PC-9 (cell line): ENCODE measurements around the gene ABCB10. TPM values are rescaled to one million over a fixed set of nuclear protein-coding genes. Genes with fewer than 3 reads are reported as not detected.

Experiments
- BruUV-seq: library from RNA; stranded (reverse); fragments of 400-500 nt; replicated peaks from 2 replicates; lab custom pipeline; 2021; lab: Mats Ljungman, UMichigan
- CTCF ChIA-PET: fragments of 300-600 bp; sonication (Branson Sonifier 250); formaldehyde crosslinking; loops from one replicate; lab custom pipeline; 2022; ENCODE audit warnings: antibody characterized with exemption; lab: Charles Lee
- POLR2A ChIA-PET: fragments of 300-600 bp; sonication (Branson Sonifier 250); formaldehyde crosslinking; loops from one replicate; lab custom pipeline; 2022; ENCODE audit warnings: antibody characterized with exemption; ENCODE audit not compliant: unreplicated experiment; lab: Charles Lee
- DNase-seq, 2 experiments: peaks; one replicate each; pipeline versions ENCODE4 v3.0.0 to v3.0.0-alpha.2; 2015 to 2022; ENCODE audit warnings: mixed read lengths in 1 of 2
- H2AFZ ChIP-seq: fragments of 200-600 bp; sonication (generic); 2 replicates; pipeline ENCODE4 v1.8.1; 2017; ENCODE audit warnings: antibody characterized with exemption
- H3F3A ChIP-seq: fragments of 200-600 bp; sonication (generic); 2 replicates; pipeline ENCODE4 v1.8.1; 2017; ENCODE audit warnings: antibody characterized with exemption, mild to moderate bottlenecking, low read depth; ENCODE audit not compliant: insufficient read depth
- H3K27ac ChIP-seq: fragments of 200-600 bp; sonication (generic); 2 replicates; pipeline ENCODE4 v1.6.1; 2016; ENCODE audit warnings: mixed run types
- H3K27me3 ChIP-seq: fragments of 200-600 bp; sonication (generic); 2 replicates; pipeline ENCODE4 v1.6.1; 2016; ENCODE audit warnings: low read depth, mixed run types; ENCODE audit not compliant: insufficient read depth
- H3K36me3 ChIP-seq: fragments of 200-600 bp; sonication (generic); 2 replicates; pipeline ENCODE4 v1.6.1; 2016; ENCODE audit warnings: low read depth, mixed run types
- H3K4me1 ChIP-seq: fragments of 200-600 bp; sonication (generic); replicated peaks from 2 replicates; pipeline ENCODE4 v1.6.1; 2016; ENCODE audit warnings: mixed run types; ENCODE audit not compliant: insufficient read depth
- H3K4me2 ChIP-seq: fragments of 200-600 bp; sonication (generic); 2 replicates; pipeline ENCODE4 v1.6.1; 2017; ENCODE audit warnings: mixed run types
- H3K4me3 ChIP-seq: fragments of 200-600 bp; sonication (generic); 2 replicates; pipeline ENCODE4 v1.6.1; 2016; ENCODE audit warnings: mixed run types
- H3K79me2 ChIP-seq: fragments of 200-600 bp; sonication (generic); 2 replicates; pipeline ENCODE4 v1.6.1; 2017; ENCODE audit warnings: low read depth, mixed run types
- H3K9me2 ChIP-seq: fragments of 200-600 bp; sonication (generic); 2 replicates; pipeline ENCODE4 v1.8.1; 2017; ENCODE audit warnings: mild to moderate bottlenecking; ENCODE audit not compliant: insufficient read depth
- H3K9me3 ChIP-seq: fragments of 200-600 bp; sonication (generic); 2 replicates; pipeline ENCODE4 v1.8.1; 2016; ENCODE audit warnings: low read depth; ENCODE audit not compliant: insufficient read depth
- H4K20me1 ChIP-seq: fragments of 200-600 bp; sonication (generic); 2 replicates; pipeline ENCODE4 v1.8.1; 2017; ENCODE audit not compliant: insufficient read depth
- CTCF ChIP-seq: fragments of 200-600 bp; sonication (generic); conservative IDR thresholded peaks from 2 replicates; pipeline ENCODE4 v1.6.1; 2017; ENCODE audit warnings: mixed run types, antibody characterized with exemption, mild to moderate bottlenecking, moderate library complexity
- EZH2 ChIP-seq: fragments of 200-600 bp; sonication (generic); IDR thresholded peaks from 2 replicates; pipeline ENCODE4 v1.8.0; 2017; ENCODE audit warnings: antibody characterized with exemption, low read depth
- intact Hi-C: fragments of 100-400 bp; cut with micrococcal nuclease; formaldehyde crosslinking; loops from one replicate; pipeline ENCODE4 v1.10.0; 2022; ENCODE audit not compliant: unreplicated experiment
- total RNA-seq: library from RNA; stranded (reverse); gene quantifications from 2 replicates; pipeline ENCODE4 v1.2.3, GENCODE V29; 2021

The ABCB10 gene
- total RNA-seq, 1 experiment from 2014 or later = 12.1 TPM

- H4K20me1 ChIP-seq = peaks cover 7% of the 10 kb centered on the region
- no peak overlapping the region for H2AFZ ChIP-seq
- H3K36me3 ChIP-seq = peaks cover 10% of the 10 kb centered on the region; the same call in 1 of the 2 replicates
- H3K27me3 ChIP-seq = no peaks in the 10 kb centered on the region
- no peaks in the 10 kb centered on the region for H3K79me2 ChIP-seq
- no peaks in the 10 kb centered on the region for H3K4me1 ChIP-seq
- TF ChIP-seq CTCF (no peak), EZH2 (no peak)
- no peak overlapping the region for H3K27ac ChIP-seq
- intact Hi-C loops = loop anchor here (5.0 kb wide), 1 partner anchor 210 kb away; no protein-coding TSS in a partner anchor
- no peak for DNase-seq
- no TSS peak for BruUV-seq
- H3K4me2 ChIP-seq = no peak overlapping the region
- H3K4me3 ChIP-seq = no peak overlapping the region
- H3K9me2 ChIP-seq = no peaks in the 10 kb centered on the region
- no peaks in the 10 kb centered on the region for H3F3A ChIP-seq
- no peaks in the 10 kb centered on the region for H3K9me3 ChIP-seq
- CTCF ChIA-PET = no interaction called here
- POLR2A ChIA-PET = no interaction called here
These were observed 91.6 kb downstream of the ABCB10 start for GRCh38 chr1:229466887-229467286.

Other genes with a start within 250 kb of the ABCB10 start
- 6.7 and 7.4 TPM in 2 replicates for gene CCSAP, start 215.7 kb downstream of the ABCB10 start, total RNA-seq
- gene ACTA1, start 124.6 kb downstream of the ABCB10 start, total RNA-seq = not detected in 2 replicates
- gene NUP133, start 50.4 kb downstream of the ABCB10 start, total RNA-seq = 38.5 and 42.9 TPM in 2 replicates
- gene TAF5L, start 67.4 kb upstream of the ABCB10 start, total RNA-seq = 12.1 and 16.4 TPM in 2 replicates
- gene URB2, start 67.5 kb upstream of the ABCB10 start, total RNA-seq = 6.6 and 7.7 TPM in 2 replicates